ENCODE measurements around the gene ERCC1. TPM values are rescaled to one million over a fixed set of nuclear protein-coding genes. Genes with fewer than 3 reads are reported as not detected.

Gene ERCC1
- total RNA-seq, 1 experiment from 2014 or later: 103 TPM

GRCh38 chr19:45400192-45400591 lies 23.5 kb downstream of the ERCC1 start:
- TF ChIP-seq POLR2A (IDR thresholded peaks at IDR 0.05; ENCODE audit: borderline replicate concordance, extremely low read depth, insufficient read depth, insufficient read length) (no peak), RAD21 (IDR thresholded peaks at IDR 0.05; ENCODE audit: low read depth) (no peak), CBX3 (IDR thresholded peaks at IDR 0.05; ENCODE audit: low read depth) (no peak)
- RAD21 ChIA-PET (ENCODE audit: low non-redundant PET in 1 of 2, low total read pairs in 2 of 2, uncharacterized antibody in 2 of 2, unreplicated experiment in 2 of 2): no interaction called here
- intact Hi-C loops (cut with micrococcal nuclease): no loop called here
- Histone ChIP-seq H3K27ac (ENCODE audit: low read depth, low read length) (peak overlapping the region; percentile 38; the same call in 1 of the 2 replicates), H3K9ac (ENCODE audit: low read length) (no peak overlapping the region), H3K4me2 (ENCODE audit: low read length) (0 out of 2 replicates have a peak overlapping the region, but pooled peaks have one; percentile 5), H3K27me3 (ENCODE audit: insufficient read depth, low read length) (no peaks in the 10 kb centered on the region), H3K9me3 (ENCODE audit: control insufficient read depth in 1 of 2, insufficient read depth in 1 of 2, low read depth in 1 of 2, low read length in 2 of 2) (no peaks in the 10 kb centered on the region), H3K4me3 (replicated peaks in 1 of 2; ENCODE audit: low read depth in 1 of 2, low read length in 2 of 2) (no peak overlapping the region), H3K9me2 (ENCODE audit: insufficient read depth) (no peaks in the 10 kb centered on the region), H3K36me3 (ENCODE audit: control insufficient read depth in 1 of 2, insufficient read depth in 2 of 2, low read length in 2 of 2) (peaks cover 2 to 7% of the 10 kb centered on the region in 2 experiments; a peak in 3 of 4 replicates), H2AFZ (ENCODE audit: low read depth, low read length, poor library complexity, severe bottlenecking) (no peak overlapping the region), H4K20me1 (ENCODE audit: insufficient read depth) (no peaks in the 10 kb centered on the region), H3K79me2 (ENCODE audit: insufficient read depth, low read length) (peaks cover 55% of the 10 kb centered on the region), H3K4me1 (ENCODE audit: control insufficient read depth in 1 of 2, insufficient read depth in 2 of 2, low read length in 2 of 2) (peaks cover 27 to 40% of the 10 kb centered on the region in 2 experiments)
- no peak for ATAC-seq
- POLR2A ChIA-PET: interaction anchor here (2.1 kb wide), 1 partner anchor 79 kb away, joined by 4 read pairs; no protein-coding TSS in a partner anchor
- BruUV-seq (replicated peaks): no TSS peak
- CTCF ChIA-PET: interaction anchor here (0.9 kb wide), 1 partner anchor 79 kb away, joined by 4 read pairs; no protein-coding TSS in a partner anchor
- no peak for DNase-seq (ENCODE audit: low read depth, low spot score)

DNA sequence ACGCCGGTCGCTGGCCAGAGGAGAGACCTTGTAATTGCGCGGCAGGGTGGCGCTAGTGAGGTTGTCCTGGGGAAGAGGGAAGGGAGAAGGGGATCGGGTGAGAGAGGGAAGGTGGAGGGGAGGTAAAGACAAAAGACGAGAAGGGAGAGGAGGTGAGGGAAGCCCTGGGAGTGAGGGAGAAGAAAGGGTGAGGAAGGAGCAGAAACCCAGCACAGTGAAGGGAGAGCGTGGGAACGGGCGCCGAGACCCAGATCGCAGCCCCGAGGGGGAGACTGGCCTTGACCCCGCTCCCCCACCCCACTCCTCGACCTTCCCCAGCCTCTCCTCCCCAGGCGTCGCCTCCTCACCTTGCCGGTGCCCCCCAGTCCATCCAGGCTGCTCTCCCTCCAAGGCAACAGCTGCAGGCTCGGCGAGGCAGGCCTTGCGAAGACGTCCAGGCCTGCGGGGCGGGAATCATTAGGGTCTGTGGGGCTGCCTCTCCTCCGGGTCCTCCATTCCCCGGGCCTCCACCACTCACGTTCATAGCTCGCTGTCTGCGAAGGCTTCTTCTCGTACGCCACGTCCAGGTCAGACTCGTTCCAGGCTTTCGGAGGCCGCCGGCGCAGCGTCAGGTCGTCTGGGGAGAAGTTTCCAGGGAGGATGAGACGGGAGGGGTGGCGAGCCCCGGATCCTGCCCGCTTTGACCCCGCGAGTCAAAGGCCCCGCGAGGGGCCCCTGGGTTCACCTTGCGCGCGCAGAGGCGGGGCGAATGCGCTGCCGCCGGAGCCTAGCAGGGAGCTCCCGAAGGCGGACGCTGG lies 27.7 kb downstream of the ERCC1 start:
- ChIA-PET RAD21 (ENCODE audit: low non-redundant PET in 1 of 2, low total read pairs in 2 of 2, uncharacterized antibody in 2 of 2, unreplicated experiment in 2 of 2) (no interaction called here), CTCF (no interaction called here), POLR2A (no interaction called here)
- DNase-seq (ENCODE audit: low read depth, low spot score) (no peak), ATAC-seq (no peak)
- no peaks in the 10 kb centered on the region for H3K9me3 ChIP-seq (ENCODE audit: control insufficient read depth in 1 of 2, insufficient read depth in 1 of 2, low read depth in 1 of 2, low read length in 2 of 2)
- no peaks in the 10 kb centered on the region for H4K20me1 ChIP-seq (ENCODE audit: insufficient read depth)
- H3K4me2 ChIP-seq (ENCODE audit: low read length): no peak overlapping the region
- H3K79me2 ChIP-seq (ENCODE audit: insufficient read depth, low read length): peaks cover 19% of the 10 kb centered on the region
- no peak overlapping the region for H3K27ac ChIP-seq (ENCODE audit: low read depth, low read length)
- H3K4me1 ChIP-seq (ENCODE audit: control insufficient read depth in 1 of 2, insufficient read depth in 2 of 2, low read length in 2 of 2): peaks cover 8% of the 10 kb centered on the region in 2 experiments; a peak in 2 of 4 replicates
- no peaks in the 10 kb centered on the region for H3K9me2 ChIP-seq (ENCODE audit: insufficient read depth)
- H3K4me3 ChIP-seq (replicated peaks in 1 of 2; ENCODE audit: low read depth in 1 of 2, low read length in 2 of 2): no peak overlapping the region
- BruUV-seq (replicated peaks): no TSS peak
- H3K36me3 ChIP-seq (ENCODE audit: control insufficient read depth in 1 of 2, insufficient read depth in 2 of 2, low read length in 2 of 2): peaks cover 3 to 22% of the 10 kb centered on the region in 2 experiments; a peak in 3 of 4 replicates
- H3K27me3 ChIP-seq (ENCODE audit: insufficient read depth, low read length): no peaks in the 10 kb centered on the region
- H3K9ac ChIP-seq (ENCODE audit: low read length): no peak overlapping the region
- intact Hi-C loops (cut with micrococcal nuclease): no loop called here
- H2AFZ ChIP-seq (ENCODE audit: low read depth, low read length, poor library complexity, severe bottlenecking): no peak overlapping the region
- TF ChIP-seq EGR1 (IDR thresholded peaks at IDR 0.05; ENCODE audit: low read depth) (no peak), REST (IDR thresholded peaks at IDR 0.05; ENCODE audit: low read depth) (no peak), RAD21 (IDR thresholded peaks at IDR 0.05; ENCODE audit: low read depth) (no peak), SRF (IDR thresholded peaks at IDR 0.05; ENCODE audit: low read depth) (no peak), CBX3 (IDR thresholded peaks at IDR 0.05; ENCODE audit: low read depth) (no peak), ZBTB33 (IDR thresholded peaks at IDR 0.05; ENCODE audit: extremely low read depth, insufficient replicate concordance, low read length) (no peak), ZFX (IDR thresholded peaks at IDR 0.05) (no peak), ELF1 (IDR thresholded peaks at IDR 0.05; ENCODE audit: borderline replicate concordance, low read depth) (no peak), MAX (IDR thresholded peaks at IDR 0.05) (no peak), YY1 (IDR thresholded peaks at IDR 0.05; ENCODE audit: extremely low read depth, insufficient replicate concordance, low read depth, low read length) (no peak), POLR2AphosphoS5 (IDR thresholded peaks at IDR 0.05; ENCODE audit: low read depth, low read length) (no peak), JUND (IDR thresholded peaks at IDR 0.05) (no peak), CEBPB (IDR thresholded peaks at IDR 0.05; ENCODE audit: low read depth) (no peak), SIN3A (IDR thresholded peaks at IDR 0.05; ENCODE audit: low read depth) (no peak)
